ENCODE data around the gene TSN.

- no peak for TF ChIP-seq CTCF (conservative IDR thresholded peaks at IDR 0.05; ENCODE audit: low read length)
- TF ChIP-seq EZH2phosphoT487 (IDR thresholded peaks at IDR 0.05; ENCODE audit: borderline replicate concordance), result no peak
Observed at GRCh38 chr2:121766624-121767023, 11.2 kb downstream of the TSN start.

All from Loucy (cell line).